HT-29 (cell line): ENCODE measurements around the gene IL36B. TPM values are rescaled to one million over a fixed set of nuclear protein-coding genes. Genes with fewer than 3 reads are reported as not detected.
A peak's percentile ranks its signal among the peaks of the same experiment; 100 is the strongest.
"Not testable (repeated sequence)": the region's sequence is repeated elsewhere in the genome, so short reads cannot be mapped to it uniquely, and the experiment has no call there.

Experiments used
- DNase-seq: peaks from one replicate; pipeline ENCODE4 v3.0.0-alpha.2; 2015; ENCODE audit warnings: low spot score
- total RNA-seq: library from RNA; depleted of rRNA; stranded (reverse); fragments of >200 nt; shearing (Covaris generic); gene quantifications from 2 replicates; pipeline ENCODE4 v1.2.3, GENCODE V29; 2014; rRNA removed

The IL36B gene
- not detected in 2 replicates for total RNA-seq

- DNase-seq: no peak
Measured at GRCh38 chr2:113052396-113052917, at the start of gene IL36B. Gene IL36B, minus strand, starts transcription at chr2:113052867.

GRCh38 chr2:113102133-113102532 is 49.5 kb upstream of the IL36B start:
- DNase-seq: no peak

GRCh38 chr2:113098532-113098931 is 45.9 kb upstream of the IL36B start:
- no peak for DNase-seq

- no peak for DNase-seq
Measured at GRCh38 chr2:113098041-113098440, 45.4 kb upstream of the IL36B start.

DNA sequence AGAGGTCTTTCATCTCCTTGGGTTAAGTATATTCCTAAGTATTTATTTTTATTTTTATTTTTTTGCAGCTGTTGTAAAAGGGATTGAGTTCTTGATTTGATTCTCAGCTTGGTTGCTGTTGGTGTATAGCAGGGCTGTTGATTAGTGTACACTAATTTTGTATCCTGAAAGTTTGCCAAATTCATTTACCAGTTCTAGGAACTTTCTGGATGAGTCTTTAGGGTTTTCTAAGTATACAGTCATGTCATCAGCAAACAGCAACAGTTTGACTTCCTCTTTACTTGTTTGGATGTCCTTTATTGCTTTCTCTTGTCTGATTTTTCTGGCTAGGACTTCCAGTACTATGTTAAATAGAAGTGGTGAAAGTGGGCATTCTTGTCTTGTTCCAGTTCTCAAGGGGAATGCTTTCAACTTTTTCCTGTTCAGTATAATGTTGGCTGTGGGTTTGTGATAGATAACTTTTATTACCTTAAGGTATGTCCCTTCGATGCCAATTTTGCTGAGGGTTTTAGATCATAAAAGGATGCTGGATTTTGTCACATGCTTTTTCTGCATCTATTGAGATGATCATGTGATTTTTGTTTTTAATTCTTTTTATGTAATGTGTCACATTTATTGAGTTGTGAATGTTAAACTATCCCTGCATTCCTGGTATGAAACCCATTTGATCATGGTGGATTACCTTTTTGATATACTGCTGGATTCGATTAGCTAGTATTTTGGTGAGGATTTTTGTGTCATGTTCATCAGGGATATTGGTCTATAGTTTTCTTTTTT is 44.4 kb upstream of the IL36B start:
- not testable (repeated sequence) for DNase-seq

DNA sequence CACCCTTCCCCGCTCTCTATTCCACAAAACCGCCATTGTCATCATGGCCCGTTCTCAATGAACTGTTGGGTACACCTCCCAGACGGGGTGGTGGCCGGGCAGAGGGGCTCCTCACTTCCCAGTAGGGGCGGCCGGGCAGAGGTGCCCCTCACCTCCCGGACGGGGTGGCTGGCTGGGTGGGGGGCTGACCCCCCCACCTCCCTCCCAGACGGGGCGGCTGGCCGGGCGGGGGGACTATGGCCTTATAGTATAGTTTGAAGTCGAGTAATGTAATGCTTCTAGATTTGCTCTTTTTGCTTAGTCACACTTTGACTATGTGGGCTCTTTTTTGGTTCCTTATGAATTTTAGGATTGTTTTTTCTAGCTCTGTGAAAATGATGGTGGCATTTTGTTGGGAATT is 43.6 kb upstream of the IL36B start:
- DNase-seq: not testable (repeated sequence)

DNA sequence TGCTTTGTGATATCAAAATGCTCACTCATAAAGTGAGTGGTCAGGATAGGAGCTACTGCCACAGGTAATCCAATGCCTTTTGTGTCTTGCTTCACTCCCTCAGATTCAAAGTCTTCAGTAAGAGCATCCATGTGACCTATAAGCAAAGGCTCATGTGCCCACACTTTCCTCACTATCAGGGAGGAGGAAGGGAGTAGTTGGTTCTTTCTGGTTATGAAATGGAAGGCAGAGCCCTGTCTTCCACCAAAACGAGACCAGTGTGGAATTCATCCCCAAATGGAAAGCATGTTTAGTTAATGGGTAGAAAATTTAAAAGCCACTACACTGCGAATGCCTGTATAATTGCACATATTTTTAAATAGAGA is 40.9 kb upstream of the IL36B start:
- DNase-seq: no peak

GRCh38 chr2:113092864-113093612 is 40.4 kb upstream of the IL36B start:
- no peak for DNase-seq

- no peak for DNase-seq
Measured at GRCh38 chr2:113091231-113091896, 38.7 kb upstream of the IL36B start.

DNA sequence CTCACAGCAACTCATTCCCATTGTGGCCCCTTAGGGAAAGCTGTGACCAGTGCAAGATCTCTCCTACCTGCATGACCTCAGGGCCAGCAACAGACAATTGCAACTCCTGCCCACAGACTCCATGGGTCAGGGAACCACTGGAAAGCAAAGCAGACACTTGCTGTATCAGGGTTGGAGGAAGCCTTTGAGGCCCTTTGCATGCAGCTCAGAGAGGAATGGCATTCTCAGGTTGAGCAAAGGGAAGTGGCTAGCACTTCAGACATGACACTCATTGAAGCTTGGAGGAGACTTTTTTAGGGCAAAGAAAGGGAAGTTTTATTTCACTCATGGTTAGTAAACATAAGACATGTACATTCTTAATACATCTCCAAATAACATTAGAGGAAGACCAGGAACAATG is 37.2 kb upstream of the IL36B start:
- no peak for DNase-seq

- DNase-seq: no peak
Measured at GRCh38 chr2:113088213-113088992, 35.7 kb upstream of the IL36B start.

DNA sequence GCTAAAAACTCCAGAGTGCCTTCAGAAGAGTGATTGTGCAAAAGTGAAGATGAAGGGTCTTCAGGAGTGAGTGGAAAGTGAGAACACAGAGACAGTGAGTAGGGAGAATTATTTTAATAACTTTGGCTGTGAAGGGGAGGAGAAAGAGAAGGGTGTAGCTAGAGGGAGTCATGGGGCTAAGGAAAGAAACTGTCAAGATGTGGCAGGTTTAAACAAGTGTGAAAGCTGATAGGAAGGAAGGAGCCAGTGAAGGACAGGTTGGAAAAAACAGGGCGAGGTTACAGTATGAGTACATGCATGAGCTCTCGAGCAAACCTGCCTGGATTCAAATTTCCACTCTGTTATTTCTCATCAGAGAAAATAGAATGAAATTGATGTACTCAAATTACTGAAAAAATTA is 32.9 kb upstream of the IL36B start:
- no peak for DNase-seq

GRCh38 chr2:113084249-113085000 is 31.8 kb upstream of the IL36B start:
- DNase-seq: peak; percentile 69

DNA sequence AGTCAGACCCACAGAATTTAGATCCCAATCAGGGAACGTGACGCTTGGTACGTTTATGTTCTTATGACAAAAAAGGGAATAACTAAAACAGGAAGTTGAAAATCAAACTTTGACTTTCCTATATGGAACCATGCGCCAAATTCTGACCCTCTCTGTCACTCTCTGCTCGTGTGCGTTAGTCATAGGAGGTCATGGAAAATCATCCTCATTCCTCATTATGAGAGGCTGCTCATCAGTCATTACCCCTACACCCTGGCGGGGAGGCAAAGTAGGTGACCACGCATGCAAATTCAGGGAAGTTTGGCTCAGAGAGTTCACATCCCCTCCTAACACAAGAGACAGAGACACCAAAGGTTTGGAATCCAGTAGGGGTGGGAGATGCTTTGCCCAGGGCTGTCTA is 30.6 kb upstream of the IL36B start:
- no peak for DNase-seq

GRCh38 chr2:113081488-113082210 is 29.0 kb upstream of the IL36B start:
- DNase-seq: no peak

DNA sequence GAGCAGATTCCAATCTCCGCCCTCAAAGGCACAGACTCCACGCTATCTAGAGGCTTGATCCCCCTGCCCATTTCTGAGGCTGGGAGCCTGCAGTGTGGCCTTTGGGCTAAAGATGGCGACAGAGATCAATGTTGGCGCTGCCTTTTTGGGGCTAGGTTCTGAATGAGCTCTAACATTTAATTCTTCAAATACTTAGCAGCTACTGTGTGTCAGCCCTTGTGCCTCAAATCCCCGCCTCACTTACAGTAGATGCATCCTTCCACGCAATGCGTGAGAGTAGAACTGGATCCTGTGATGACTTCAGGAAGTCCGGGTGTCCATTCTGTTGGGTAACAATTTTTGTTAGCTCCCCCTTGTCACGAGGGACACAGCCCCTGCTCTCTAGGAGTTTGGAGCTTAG is 27.5 kb upstream of the IL36B start:
- peak; percentile 72 for DNase-seq

- peak; percentile 87 for DNase-seq
Measured at GRCh38 chr2:113079131-113079530, 26.5 kb upstream of the IL36B start.

DNA sequence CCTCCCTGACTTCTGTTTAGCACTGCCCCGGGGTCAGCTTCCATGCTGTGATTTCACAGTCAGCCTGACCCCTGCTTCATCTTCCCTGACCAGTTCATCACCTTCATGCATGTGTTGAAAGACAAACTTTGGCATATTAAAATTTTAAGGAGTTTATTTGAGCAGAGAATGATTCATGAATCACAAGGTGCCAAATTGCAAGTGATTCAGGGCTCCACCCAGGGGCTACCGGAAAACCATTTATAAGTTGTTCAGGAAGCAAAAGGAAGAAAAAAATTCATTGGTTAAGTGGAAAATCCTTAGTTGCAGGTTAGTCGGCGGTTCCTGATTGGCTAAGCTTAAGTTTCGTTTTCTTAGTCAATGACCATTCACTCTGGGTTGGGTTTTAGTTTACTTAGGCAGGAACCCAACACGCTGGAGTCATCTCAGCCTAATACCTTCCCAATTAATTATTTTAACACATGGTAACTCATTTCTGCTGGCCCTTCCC is 25.7 kb upstream of the IL36B start:
- peak; percentile 92 for DNase-seq

- peak; percentile 81 for DNase-seq
Measured at GRCh38 chr2:113077921-113078320, 25.3 kb upstream of the IL36B start.
